SK-N-SH treated with all-trans-retinoic acid at 6 μM for 48 hours (cell line): ENCODE results near the gene CNOT6L.

Source experiments
- ARNTL ChIP-seq: fragments of 450-650 bp; formaldehyde crosslinking; IDR thresholded peaks from 2 replicates; pipeline ENCODE4 v1.5.0; 2020; ENCODE audit warnings: low read depth, mild to moderate bottlenecking, moderate library complexity, borderline replicate concordance
- BACH2 ChIP-seq: fragments of 250-450 bp; sonication (Bioruptor Pico); IDR thresholded peaks from 2 replicates; pipeline ENCODE4 v1.9.0; 2021; ENCODE audit warnings: mild to moderate bottlenecking, borderline replicate concordance
- OSR1 ChIP-seq: fragments of 250-450 bp; sonication (Bioruptor Pico); IDR thresholded peaks from 2 replicates; pipeline ENCODE4 v1.8.0; 2022; ENCODE audit warnings: moderate library complexity, mild to moderate bottlenecking, inconsistent platforms
- RARB ChIP-seq: fragments of 250-450 bp; sonication (Bioruptor Pico); IDR thresholded peaks from 2 replicates; pipeline ENCODE4 v1.8.0; 2021; ENCODE audit warnings: mild to moderate bottlenecking, moderate library complexity
- TOX ChIP-seq: fragments of 250-450 bp; sonication (Bioruptor Pico); IDR thresholded peaks from 2 replicates; pipeline ENCODE4 v1.8.0; 2021; ENCODE audit warnings: mild to moderate bottlenecking, moderate library complexity, borderline replicate concordance
- TF ChIP-seq, protein P1 (sequence below): fragments of 250-450 bp; sonication (Bioruptor Pico); IDR thresholded peaks from 2 replicates; pipeline ENCODE4 v1.5.1; 2020; ENCODE audit warnings: low read depth, mild to moderate bottlenecking, moderate library complexity
- TF ChIP-seq, protein P2 (sequence below): fragments of 250-450 bp; sonication (Bioruptor Pico); IDR thresholded peaks from 2 replicates; pipeline ENCODE4 v1.5.1; 2021; ENCODE audit warnings: mild to moderate bottlenecking, moderate library complexity

DNA sequence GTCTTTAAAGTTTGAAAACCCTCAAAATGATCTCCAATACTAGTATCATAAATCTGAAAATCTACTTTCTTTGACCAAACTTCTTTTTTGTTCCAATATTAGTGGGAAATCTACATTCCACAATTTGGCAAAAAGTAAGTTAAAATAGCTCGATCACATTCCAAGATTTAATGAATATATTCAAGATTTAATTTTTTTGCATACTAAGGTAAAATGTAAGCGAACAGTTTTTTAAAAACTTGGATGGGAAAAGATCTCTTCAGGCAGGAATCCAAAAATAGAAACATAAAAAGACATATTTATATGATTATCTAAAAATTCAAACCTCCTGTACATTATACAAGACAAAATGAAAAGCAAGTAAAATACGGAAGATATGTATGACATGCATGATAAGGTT, 31.2 kb downstream of the CNOT6L start:
- TF ChIP-seq OSR1 (CRISPR knock-in tag): no peak
- TF ChIP-seq, protein P1, sequence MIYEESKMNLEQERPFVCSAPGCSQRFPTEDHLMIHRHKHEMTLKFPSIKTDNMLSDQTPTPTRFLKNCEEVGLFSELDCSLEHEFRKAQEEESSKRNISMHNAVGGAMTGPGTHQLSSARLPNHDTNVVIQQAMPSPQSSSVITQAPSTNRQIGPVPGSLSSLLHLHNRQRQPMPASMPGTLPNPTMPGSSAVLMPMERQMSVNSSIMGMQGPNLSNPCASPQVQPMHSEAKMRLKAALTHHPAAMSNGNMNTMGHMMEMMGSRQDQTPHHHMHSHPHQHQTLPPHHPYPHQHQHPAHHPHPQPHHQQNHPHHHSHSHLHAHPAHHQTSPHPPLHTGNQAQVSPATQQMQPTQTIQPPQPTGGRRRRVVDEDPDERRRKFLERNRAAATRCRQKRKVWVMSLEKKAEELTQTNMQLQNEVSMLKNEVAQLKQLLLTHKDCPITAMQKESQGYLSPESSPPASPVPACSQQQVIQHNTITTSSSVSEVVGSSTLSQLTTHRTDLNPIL (CRISPR knock-in tag): no peak
- no peak for TF ChIP-seq TOX (CRISPR knock-in tag)
- no peak for TF ChIP-seq BACH2 (CRISPR knock-in tag)
- TF ChIP-seq, protein P2, sequence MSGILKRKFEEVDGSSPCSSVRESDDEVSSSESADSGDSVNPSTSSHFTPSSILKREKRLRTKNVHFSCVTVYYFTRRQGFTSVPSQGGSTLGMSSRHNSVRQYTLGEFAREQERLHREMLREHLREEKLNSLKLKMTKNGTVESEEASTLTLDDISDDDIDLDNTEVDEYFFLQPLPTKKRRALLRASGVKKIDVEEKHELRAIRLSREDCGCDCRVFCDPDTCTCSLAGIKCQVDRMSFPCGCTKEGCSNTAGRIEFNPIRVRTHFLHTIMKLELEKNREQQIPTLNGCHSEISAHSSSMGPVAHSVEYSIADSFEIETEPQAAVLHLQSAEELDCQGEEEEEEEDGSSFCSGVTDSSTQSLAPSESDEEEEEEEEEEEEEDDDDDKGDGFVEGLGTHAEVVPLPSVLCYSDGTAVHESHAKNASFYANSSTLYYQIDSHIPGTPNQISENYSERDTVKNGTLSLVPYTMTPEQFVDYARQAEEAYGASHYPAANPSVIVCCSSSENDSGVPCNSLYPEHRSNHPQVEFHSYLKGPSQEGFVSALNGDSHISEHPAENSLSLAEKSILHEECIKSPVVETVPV: no peak
- TF ChIP-seq RARB (CRISPR knock-in tag): no peak
- no peak for TF ChIP-seq ARNTL (CRISPR knock-in tag)
